Measurements from ENCODE around the gene COL4A5.

DNA sequence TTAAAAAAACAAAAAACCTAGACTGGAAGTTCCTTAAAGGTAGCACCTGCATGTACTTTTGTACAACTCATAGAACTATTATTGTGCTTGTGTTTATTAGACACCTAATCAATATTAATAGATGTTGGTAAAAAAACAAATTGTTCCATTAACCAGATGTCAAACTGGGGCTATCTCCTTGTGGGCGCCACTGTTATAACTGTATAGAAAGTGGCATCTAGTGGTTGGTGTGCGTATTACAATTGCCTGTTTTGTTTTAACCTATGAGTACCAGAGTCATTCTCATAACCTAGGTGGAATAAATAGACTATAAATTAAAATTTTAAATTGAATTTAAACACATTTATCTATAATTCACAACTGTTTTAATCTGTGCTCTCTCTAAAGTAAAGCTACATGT, 97.4 kb downstream of the COL4A5 start:
- TF ChIP-seq, protein P1, sequence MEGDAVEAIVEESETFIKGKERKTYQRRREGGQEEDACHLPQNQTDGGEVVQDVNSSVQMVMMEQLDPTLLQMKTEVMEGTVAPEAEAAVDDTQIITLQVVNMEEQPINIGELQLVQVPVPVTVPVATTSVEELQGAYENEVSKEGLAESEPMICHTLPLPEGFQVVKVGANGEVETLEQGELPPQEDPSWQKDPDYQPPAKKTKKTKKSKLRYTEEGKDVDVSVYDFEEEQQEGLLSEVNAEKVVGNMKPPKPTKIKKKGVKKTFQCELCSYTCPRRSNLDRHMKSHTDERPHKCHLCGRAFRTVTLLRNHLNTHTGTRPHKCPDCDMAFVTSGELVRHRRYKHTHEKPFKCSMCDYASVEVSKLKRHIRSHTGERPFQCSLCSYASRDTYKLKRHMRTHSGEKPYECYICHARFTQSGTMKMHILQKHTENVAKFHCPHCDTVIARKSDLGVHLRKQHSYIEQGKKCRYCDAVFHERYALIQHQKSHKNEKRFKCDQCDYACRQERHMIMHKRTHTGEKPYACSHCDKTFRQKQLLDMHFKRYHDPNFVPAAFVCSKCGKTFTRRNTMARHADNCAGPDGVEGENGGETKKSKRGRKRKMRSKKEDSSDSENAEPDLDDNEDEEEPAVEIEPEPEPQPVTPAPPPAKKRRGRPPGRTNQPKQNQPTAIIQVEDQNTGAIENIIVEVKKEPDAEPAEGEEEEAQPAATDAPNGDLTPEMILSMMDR (IDR thresholded peaks at IDR 0.05), result peak in 5 of 7 experiments; percentile 53 to 74 (median 59)
- TF ChIP-seq EP300 (IDR thresholded peaks at IDR 0.05) (no peak), POLR2A (IDR thresholded peaks at IDR 0.05) (no peak)

Measured in stomach (tissue), 4 donors.